Fibroblast of skin of scalp (primary cell): ENCODE measurements around the gene GABARAP.

Experiments used
- DNase-seq: peaks from one replicate; pipeline ENCODE4 v3.0.0-alpha.2; 2013

The GABARAP gene

GRCh38 chr17:7205561-7205960 is 36.7 kb downstream of the GABARAP start:
- DNase-seq = no peak

DNA sequence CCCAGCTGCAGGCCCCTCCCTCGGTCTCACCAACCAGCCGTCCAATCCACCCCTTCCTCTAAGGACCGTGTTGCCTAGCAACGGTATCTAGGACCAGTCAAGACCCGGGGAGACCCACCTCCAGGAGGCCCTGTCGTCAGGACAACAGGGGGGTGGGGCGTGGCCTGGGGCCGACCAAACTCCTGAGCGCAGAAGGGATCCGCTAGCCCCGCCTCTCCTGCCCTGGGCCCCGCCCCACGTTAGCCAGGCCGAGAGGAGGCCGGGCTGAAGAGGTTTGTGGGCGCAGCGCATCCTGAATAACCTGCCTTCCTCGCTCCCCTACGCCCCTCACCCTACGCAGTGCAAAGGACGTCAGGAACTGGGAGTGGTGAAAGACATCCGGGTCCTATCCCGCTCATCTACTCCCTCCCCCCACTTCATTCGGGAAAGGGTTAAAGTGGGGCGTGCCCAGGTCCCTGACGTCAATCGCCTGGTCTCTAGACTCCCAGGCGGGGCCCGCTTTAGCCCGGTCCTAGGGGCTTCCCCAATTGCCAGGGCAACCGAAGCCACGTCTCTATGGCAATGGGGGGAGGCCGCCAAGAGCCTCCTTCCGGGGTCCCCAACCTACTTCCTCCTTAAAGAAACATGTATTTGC is 37.3 kb downstream of the GABARAP start:
- DNase-seq = peak; percentile 87

GRCh38 chr17:7204336-7204735 is 37.9 kb downstream of the GABARAP start:
- peak; percentile 54 for DNase-seq

GRCh38 chr17:7203391-7203790 is 38.9 kb downstream of the GABARAP start:
- DNase-seq = no peak

DNA sequence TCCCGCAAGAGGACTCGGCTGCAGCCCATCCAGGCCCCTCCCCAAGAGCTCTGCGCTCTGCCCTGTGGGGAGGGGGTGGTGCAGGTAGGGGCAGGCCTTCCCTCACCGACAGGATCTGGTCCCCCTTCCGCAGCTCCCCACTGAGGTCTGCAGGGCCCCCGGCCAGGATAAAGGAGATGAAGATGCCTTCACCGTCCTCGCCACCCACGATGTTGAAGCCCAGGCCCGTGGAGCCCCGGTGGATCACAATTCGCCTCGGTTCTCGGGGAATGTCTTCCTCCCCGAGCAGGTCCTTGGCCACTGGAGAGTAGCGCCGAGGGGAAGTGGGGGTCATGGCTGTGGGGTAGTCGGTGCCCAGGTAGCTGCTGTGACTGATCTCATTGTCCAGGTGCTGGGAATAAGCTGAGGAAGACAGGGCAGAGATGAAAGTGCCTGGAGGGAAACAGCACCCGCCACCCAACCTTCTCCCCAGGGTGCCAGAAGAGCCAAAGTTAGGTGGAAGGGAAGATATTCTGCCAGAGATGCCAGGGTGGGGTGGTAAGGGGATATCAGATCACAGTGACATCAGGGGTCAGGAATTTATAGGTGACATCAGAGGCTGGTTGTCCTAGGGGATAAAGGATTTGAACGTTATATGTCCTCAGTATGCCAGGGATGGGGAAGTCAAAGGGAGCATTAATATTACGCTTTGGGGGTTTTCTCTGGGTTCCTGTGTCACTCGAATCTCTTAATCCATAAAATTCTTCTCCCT is 45.4 kb downstream of the GABARAP start:
- DNase-seq = no peak

- no peak for DNase-seq
Observed at GRCh38 chr17:7195971-7196370, 46.3 kb downstream of the GABARAP start.

DNA sequence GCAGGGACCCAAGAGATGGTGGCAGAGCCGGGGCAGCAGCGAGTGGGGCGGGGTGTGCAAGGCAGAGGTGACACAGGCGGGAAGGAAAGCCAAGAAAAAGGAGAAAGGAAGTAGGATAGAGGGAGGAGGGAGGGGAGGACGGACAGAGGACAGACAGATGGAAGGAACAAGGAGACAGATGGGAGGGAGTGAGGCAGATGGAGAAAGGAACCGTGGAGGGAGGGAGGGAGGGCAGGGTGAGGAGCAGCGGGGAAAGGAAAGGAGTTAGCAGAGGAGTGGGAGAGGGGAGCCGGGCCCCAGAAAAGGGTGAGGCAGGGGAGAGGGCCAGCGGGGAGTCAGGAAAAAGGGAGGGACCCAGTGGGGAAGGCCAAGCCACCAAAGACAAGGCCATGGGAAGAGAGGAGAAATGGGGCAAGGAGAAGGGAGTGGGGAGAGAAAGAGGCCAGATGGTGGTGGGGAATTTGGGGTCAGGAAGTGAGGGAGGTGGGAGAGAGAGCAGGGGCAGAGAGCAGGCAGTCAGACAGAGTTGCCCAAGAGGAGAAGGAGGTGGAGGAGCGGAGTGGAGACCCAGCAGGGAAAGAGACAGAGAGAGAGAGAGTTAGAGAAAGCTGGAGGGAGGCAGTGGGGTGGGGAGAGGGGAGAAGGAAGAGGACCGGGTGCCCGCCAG is 49.8 kb downstream of the GABARAP start:
- DNase-seq = no peak

DNA sequence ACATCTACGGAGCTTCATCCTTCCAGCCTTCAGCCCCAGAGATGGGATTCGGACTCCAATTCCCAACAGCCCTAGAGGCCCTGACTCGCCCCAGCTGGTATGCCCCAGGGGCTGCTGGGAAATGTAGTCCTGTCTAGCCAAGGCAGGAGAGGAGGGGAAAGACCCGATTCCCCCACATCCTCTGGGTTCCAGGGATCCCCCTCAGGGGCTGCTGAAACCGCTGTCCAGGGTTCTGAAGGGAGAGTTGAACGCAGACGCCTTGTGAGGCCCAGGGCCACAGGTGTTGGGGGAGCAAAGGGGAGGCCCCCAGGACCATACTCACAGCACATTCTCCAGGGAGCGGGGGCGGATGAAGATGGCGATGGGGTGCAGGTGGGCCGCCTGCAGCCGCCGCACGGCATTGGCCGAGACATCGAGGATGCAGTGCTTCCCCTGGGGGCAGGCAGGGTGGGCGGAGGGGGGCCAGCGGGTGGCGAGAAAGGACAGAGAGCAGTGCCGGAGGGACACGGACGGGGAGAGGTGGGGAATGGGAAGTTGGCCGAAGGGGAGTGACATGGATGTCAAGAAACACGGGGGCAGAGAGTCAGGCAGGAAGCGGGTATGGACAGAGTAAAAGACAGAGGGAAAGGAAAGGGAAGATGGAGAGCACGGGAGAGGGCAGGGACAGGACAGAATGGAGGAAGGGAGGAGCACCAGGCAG is 50.5 kb downstream of the GABARAP start:
- DNase-seq = peak; percentile 42

DNA sequence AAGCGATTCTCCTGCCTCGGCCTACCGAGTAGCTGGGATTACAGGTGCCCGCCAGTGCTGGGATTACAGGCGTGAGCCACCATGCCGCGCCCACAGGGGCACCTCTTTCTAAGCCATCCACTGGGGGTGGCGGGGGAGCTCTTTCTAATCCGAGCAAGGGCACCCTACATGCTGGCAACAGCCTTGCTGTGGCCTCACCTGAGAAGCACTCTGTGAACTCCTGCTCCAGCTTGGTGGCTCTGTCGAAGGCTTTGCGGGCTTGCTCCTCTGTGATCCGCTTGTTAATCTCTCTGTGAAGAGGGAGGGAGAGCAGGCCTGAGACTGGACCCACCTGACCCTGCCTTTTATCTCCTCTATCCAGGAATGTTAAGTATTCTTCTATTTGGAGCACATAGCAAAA is 51.2 kb downstream of the GABARAP start:
- DNase-seq = no peak

DNA sequence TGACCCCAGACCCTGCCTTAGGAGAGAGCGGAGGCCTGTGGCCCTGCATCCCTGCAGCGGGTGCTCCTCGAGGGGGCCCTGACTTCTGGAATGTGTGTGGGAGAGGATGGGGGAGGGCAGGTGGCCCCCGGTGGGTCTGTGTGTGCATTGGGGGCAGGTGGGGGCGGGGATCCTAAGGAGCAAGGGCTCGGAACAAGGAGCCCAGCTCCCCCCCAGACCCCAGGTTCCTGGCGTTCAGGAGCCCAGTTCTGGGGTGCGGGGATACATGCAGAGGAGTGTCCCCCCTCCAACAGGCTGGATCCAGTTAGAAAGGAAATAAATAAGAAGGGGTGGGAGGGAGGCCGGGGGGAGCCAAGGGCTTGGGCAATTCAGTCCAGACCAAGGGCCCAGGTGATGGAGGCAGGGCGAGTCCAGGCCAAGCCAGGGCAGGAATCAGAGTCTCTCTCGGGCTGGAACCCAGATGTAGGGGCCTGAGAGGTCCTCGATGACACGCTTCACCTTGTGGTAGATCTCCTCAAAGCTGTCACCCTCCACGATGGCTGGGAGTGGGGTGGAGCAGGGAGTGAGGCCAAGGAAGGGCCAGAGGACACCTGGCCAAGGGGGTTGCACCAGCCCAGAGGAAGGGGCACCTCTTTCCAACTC is 51.9 kb downstream of the GABARAP start:
- DNase-seq = no peak
